Measurements from ENCODE around the gene MRPL1.
A peak's percentile ranks its signal among the peaks of the same experiment; 100 is the strongest.

MRPL1 gene

DNA sequence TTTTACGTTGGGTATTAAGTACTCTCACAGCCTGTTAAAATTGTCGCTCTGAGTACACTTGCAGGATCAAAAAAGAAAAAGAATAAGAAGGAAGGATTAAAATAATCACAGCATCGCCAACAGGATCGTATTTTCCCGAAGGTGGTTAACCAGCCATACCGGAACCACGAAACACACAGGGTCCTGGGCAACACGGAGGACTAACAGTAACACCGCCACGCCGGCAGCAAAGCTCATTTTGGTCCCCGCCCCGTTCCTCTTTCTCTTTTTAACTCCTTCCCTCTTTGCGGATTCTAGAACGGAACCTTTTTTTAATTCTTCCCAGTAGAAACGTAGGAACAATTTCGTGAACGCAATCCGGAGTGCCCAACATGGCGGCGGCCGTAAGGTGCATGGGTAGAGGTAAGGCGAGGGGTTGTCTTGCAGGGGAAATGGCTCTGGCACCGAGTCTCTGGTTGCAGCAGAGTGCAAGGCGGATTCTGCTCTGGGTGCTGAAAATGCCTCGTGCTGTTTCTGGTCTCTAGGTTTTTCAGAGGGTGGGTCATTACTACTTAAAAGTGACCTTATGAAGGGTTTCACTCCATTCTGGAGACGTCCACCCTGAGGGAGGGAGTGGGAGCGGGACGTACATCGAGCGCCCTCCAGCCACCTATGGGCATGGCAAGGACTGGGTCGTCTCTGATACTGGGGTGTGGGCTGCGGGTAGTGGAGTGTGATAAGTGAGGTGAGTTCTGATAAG, at the start of gene MRPL1:
Gene MRPL1 (plus strand): TSS at position 353 of the 739 bp plus-strand sequence. CDS start 19 bp downstream, at position 372.
- peak; percentile 97 for FAIRE-seq

DNA sequence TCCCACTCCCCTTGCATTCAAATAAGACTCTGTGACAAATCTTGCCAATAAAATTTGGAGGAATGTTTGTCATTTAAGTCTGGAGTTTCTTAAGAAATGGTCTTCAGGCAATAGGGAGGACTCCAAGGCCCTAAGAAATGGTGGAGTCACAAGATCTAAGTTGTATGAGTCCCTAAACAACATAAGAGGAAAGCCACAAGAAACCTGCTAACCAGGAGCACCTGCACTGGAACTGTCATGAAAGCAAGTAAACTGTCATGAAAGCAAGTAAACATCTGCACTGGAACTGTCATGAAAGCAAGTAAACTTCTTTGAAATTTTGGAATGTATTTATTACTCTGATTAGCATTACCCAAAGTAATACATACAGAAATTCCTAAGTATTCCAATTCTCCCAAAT, 47.0 kb upstream of the MRPL1 start:
- no peak for FAIRE-seq

DNA sequence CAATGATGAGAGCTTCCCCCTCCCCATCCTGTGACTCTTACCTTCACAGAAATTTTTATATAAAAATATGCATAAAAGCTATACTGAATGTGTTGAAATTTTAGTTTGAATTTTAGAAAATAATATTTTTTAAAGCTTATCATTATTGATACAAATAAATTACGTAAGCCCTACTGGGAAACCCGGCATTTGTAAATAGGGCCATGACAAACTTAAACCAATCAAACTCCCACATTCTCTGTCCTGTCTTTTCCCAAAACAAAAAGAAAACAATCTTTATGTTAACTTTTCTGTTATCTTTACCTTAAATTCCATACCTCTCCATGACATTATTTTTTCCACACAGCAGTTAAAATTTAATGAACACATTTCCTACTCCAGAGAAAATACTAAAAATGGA, 46.1 kb upstream of the MRPL1 start:
- FAIRE-seq, result no peak

- no peak for FAIRE-seq
Measured at GRCh38 chr4:77817304-77818072, 45.1 kb upstream of the MRPL1 start.

- peak; percentile 91 for FAIRE-seq
Measured at GRCh38 chr4:77818073-77818601, 44.5 kb upstream of the MRPL1 start.

DNA sequence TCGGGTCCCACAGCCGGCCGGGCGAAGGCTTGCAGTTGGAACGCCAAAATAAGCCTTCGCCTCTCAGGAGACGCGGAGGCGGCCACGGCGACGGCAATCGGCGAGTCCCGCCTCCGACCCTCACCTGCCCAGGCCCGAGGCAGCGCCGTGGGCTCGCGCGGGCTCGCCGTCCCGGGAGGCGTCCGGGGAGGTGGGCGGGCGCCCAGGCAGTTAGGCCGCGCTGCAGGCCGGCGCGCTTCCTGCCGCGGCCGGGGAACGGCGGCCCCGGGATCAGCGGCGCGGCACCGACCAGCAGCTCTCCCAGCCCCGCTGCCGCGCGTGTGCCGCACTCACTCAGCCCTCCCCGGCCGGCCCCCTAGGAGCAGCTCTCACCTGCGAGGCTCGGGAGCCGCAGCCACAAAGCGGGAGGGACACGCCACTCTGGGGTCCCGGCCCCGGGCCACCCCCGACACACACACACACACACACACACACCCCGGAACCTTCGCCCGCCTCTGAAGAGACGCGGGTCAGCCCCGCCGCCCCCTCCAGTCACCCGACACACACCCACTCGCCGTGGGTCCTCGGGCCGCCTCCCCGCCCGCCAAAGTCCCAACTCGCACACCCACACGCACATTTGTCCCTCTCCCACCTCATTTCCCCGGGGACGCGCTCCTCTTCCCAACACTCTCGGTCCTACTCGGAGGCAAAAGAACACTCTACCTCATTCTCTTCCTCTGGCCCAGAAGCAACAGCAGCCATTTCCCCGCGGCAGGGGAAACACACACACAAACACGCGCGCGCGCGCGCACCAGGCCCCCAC, 43.8 kb upstream of the MRPL1 start, which contains the start of gene CNOT6L:
Gene CNOT6L (minus strand): TSS at position 767 of the 802 bp plus-strand sequence. CDS start 60 bp downstream, at position 707.
- FAIRE-seq, result no peak

DNA sequence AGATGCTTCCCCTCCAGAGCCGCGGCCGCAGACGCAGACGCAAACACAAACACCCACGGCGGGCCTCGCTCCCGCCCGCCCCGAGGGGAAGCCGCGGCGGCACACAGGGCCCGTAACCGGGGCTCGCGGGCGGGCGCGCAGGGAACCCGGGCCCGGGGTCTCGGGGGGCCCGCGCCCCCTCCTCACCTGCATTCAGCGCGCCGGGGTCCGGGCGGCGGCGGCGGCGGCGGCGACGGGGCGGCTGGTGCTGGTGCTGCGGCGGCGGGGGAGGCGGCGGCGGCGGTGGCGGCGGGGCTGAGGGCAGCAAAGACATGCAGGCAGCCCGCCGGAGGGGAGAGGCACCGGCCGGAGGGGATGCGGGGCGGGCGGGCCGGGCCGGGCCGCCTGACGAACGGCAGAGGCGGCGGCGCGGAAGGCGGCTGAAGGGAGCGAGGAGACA, 43.2 kb upstream of the MRPL1 start:
- FAIRE-seq, result no peak

DNA sequence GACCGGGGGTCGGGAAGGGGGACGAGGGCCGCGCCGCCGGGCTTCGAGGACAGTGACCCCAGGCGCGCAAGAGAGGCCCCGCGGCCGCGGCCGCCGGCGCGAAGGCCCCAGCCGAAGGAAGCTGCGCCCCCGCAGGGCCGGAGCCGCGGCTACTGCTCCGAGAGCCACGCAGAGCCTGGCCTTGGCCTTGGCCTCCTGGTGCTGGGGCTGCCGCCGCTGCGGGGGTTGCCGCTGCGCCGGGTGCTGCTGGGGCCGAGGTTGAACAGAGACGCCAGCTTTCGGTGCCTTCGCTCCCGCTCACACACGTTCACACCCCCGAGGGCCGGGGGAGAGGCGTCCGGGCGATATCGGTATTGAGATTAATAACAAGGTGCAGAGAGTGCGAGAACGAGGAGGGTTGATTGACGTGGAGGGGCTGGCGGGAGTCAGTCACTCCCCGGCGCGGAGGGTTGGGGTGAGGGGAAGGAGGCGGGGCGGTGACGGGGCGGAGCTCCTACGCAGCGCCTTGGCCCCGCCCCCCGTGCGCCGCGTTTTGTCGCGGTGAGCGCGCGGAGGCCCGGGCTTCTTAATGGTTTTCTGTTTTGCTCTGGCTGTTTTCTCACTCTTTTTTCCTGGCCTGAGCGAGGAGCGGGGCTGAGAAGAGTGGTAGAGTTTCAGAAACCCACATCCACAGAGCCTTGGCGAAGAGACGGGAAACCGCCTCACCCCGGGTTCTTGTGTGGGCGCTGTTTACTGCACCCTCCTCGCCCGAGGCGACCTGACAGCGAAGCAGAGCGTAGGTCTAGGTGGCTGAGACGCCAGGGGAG, 42.6 kb upstream of the MRPL1 start:
- peak; percentile 84 for FAIRE-seq

- no peak for FAIRE-seq
Measured at GRCh38 chr4:77820649-77821561, 41.7 kb upstream of the MRPL1 start.

GRCh38 chr4:77821775-77822174, 40.9 kb upstream of the MRPL1 start:
- no peak for FAIRE-seq

GRCh38 chr4:77826275-77826674, 36.4 kb upstream of the MRPL1 start:
- FAIRE-seq, result no peak

GRCh38 chr4:77827343-77827742, 35.3 kb upstream of the MRPL1 start:
- FAIRE-seq, result no peak

DNA sequence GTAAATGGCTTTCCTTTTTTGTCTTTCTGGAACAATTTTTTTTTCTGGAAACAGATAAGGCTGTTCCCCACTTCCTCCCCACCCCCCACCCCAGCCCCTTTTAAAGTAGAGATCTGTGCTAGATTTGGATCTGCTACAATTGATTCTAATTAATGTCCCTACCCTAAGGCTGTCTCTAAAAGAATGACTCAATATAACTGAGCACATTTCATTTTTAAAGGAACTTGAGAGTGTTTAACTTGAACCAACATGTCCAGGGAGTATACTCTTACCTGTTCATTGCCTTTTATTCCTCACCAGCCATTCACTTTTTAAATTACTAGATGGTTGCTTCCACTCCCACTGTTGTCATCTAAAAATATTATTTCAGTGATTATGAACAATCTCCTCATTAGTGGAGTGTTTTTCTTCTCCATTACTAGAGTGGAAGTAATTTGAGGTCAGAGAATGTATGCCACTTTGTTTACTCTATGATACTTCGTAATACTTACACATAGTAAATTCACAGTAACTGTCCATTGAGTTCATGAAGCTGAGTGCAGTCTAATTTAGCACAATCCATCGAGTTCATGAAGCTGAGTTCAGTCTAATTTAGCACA, 29.4 kb upstream of the MRPL1 start:
- no peak for FAIRE-seq

DNA sequence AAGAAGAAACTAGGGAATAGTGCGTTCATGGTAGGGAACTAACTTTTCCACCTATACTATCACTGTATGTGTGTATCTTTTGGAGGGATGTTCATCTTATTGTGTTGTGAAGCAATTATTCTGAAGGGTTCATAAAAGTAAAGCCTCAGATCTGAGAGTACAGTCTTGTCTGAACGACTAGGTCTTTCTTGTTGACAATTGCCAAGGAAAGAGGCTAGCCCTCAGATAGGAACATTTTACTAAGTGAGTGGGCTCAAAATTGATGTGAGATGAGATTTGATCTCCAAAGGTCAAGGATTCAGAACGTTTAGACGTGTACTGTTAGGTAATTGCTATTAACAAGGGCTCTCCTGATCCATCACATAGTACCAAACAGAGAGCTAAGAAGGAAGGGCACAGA, 28.2 kb upstream of the MRPL1 start:
- no peak for FAIRE-seq

DNA sequence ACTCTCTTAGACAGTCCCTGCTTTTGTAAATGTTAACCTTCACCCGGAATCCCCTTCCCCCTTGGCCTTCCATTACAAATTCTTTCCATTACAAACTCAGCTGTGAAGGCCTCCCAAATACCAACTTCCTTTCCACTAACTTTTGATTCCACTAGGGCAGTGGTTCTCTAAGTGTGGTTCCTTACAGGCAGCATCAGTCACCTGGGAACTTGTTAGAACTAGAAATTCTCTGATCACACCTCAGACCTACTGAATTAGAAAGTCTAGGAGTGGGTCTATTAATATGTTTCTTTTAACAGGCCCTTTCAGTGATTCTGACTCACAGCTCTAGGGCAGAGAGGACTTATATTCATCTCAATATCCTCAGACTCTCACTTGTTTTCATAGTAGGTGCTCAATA, 19.0 kb upstream of the MRPL1 start:
- FAIRE-seq, result no peak

- FAIRE-seq, result no peak
Measured at GRCh38 chr4:77844363-77844762, 18.3 kb upstream of the MRPL1 start.

- no peak for FAIRE-seq
Measured at GRCh38 chr4:77845400-77845799, 17.2 kb upstream of the MRPL1 start.

- FAIRE-seq, result no peak
Measured at GRCh38 chr4:77845929-77846328, 16.7 kb upstream of the MRPL1 start.

GRCh38 chr4:77848508-77848907, 14.1 kb upstream of the MRPL1 start:
- no peak for FAIRE-seq

DNA sequence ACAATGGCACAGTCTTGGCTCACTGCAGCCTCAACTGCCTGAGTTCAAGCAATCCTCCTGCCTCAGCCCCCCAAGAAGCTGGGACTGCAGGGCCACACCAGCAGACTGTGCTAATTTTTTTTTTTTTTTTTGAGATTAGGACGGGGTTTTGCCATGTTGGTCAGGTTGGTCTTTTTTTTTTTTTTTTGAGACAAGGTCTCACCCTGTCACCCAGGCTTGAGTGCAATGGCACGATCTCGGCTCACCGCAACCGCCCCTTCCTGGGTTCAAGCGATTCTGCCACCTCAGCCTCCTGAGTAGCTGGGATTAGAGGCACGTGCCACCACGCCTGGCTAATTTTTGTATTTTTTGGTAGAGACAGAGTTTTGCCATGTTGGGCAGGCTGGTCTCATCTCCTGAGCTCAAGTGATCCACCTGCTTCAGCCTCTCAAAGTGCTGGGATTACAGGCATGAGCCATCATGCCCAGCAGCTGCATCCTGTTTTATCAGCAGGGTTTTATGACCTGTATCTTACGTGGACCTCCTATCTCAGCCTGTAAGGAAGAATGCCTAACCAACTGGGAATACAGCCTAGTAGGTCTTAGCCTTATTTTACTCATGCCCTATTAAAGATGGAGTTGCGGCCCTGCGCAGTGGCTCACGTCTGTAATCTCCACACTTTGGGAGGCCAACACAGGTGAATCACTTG, 13.2 kb upstream of the MRPL1 start:
- no peak for FAIRE-seq

Data from G401.6 (cell line).